ENCODE results near the gene IL3. TPM values are rescaled to one million over a fixed set of nuclear protein-coding genes. Genes with fewer than 3 reads are reported as not detected.

The IL3 gene
- total and polyA plus RNA-seq, 2 experiments from 2014 or later, result not detected

GRCh38 chr5:132110195-132110594 lies 49.7 kb downstream of the IL3 start:
- H3K9me3 Mint-ChIP-seq, result no peaks in the 10 kb centered on the region; the same call in 2 of the 3 replicates
- no peak overlapping the region for H3K27ac Mint-ChIP-seq
- TF ChIP-seq ZNF114 (CRISPR knock-in tag; IDR thresholded peaks at IDR 0.05) (no peak), STAT1 (IDR thresholded peaks at IDR 0.05; ENCODE audit: unreplicated experiment) (no peak), JUNB (IDR thresholded peaks at IDR 0.05; ENCODE audit: unreplicated experiment) (no peak), POLR2AphosphoS5 (IDR thresholded peaks at IDR 0.05; ENCODE audit: low read depth) (no peak), ZNF331 (CRISPR knock-in tag; IDR thresholded peaks at IDR 0.05; ENCODE audit: low read depth) (no peak), EZH2 (IDR thresholded peaks at IDR 0.05; ENCODE audit: low read depth, unreplicated experiment) (no peak), CTCF (conservative IDR thresholded peaks at IDR 0.05; ENCODE audit: low read depth in 2 of 2) (no peak), ETS1 (IDR thresholded peaks at IDR 0.05) (no peak), CREB1 (CRISPR knock-in tag; IDR thresholded peaks at IDR 0.05; ENCODE audit: low read depth) (no peak), NANOG (IDR thresholded peaks at IDR 0.05; ENCODE audit: borderline replicate concordance) (no peak)
- H3K27me3 Mint-ChIP-seq (ENCODE audit: insufficient read depth, low read depth, poor library complexity), result no peaks in the 10 kb centered on the region
- ATAC-seq (no peak), DNase-seq (ENCODE audit: low spot score) (no peak)
- H3K79me2 ChIP-seq (replicated peaks; ENCODE audit: insufficient read depth), result no peaks in the 10 kb centered on the region
- H3K4me2 ChIP-seq, result no peak overlapping the region
- no peak overlapping the region for H3K4me3 ChIP-seq
- H3K4me1 ChIP-seq (ENCODE audit: insufficient read depth), result no peaks in the 10 kb centered on the region
- no peaks in the 10 kb centered on the region for H4K20me1 ChIP-seq (replicated peaks; ENCODE audit: insufficient read depth)
- H3K9me2 ChIP-seq (ENCODE audit: insufficient read depth), result 0 out of 2 replicates have a peak, but pooled peaks cover 7% of the 10 kb centered on the region
- H3K36me3 ChIP-seq (ENCODE audit: insufficient read depth), result no peaks in the 10 kb centered on the region
- no peaks in the 10 kb centered on the region for H3K4me1 Mint-ChIP-seq
- H3K4me3 Mint-ChIP-seq, result no peak overlapping the region
- H2AFZ ChIP-seq, result no peak overlapping the region
- no peaks in the 10 kb centered on the region for H3K36me3 Mint-ChIP-seq (ENCODE audit: low read depth)
- no peak overlapping the region for H3K27ac ChIP-seq (ENCODE audit: low read depth)
- no peaks in the 10 kb centered on the region for H3F3A ChIP-seq (replicated peaks; ENCODE audit: low read depth)
- H3K27me3 ChIP-seq (ENCODE audit: insufficient read depth), result no peaks in the 10 kb centered on the region

- DNase-seq (ENCODE audit: low spot score) (no peak), ATAC-seq (no peak)
- no peaks in the 10 kb centered on the region for H3K36me3 ChIP-seq (ENCODE audit: insufficient read depth)
- no peak overlapping the region for H3K4me3 Mint-ChIP-seq
- no peaks in the 10 kb centered on the region for H4K20me1 ChIP-seq (replicated peaks; ENCODE audit: insufficient read depth)
- no peaks in the 10 kb centered on the region for H3K4me1 Mint-ChIP-seq
- H3K4me2 ChIP-seq, result no peak overlapping the region
- no peaks in the 10 kb centered on the region for H3K27me3 Mint-ChIP-seq (ENCODE audit: insufficient read depth, low read depth, poor library complexity)
- H3K79me2 ChIP-seq (replicated peaks; ENCODE audit: insufficient read depth), result no peaks in the 10 kb centered on the region
- no peaks in the 10 kb centered on the region for H3K4me1 ChIP-seq (ENCODE audit: insufficient read depth)
- H3K27me3 ChIP-seq (ENCODE audit: insufficient read depth), result no peaks in the 10 kb centered on the region
- H3K36me3 Mint-ChIP-seq (ENCODE audit: low read depth), result no peaks in the 10 kb centered on the region
- 0 out of 2 replicates have a peak, but pooled peaks cover 7% of the 10 kb centered on the region for H3K9me2 ChIP-seq (ENCODE audit: insufficient read depth)
- no peaks in the 10 kb centered on the region; the same call in 2 of the 3 replicates for H3K9me3 Mint-ChIP-seq
- H3K27ac ChIP-seq (ENCODE audit: low read depth), result no peak overlapping the region
- H3K27ac Mint-ChIP-seq, result no peak overlapping the region
- no peak overlapping the region for H2AFZ ChIP-seq
- H3F3A ChIP-seq (replicated peaks; ENCODE audit: low read depth), result no peaks in the 10 kb centered on the region
- no peak overlapping the region for H3K4me3 ChIP-seq
- no peak for TF ChIP-seq EZH2 (IDR thresholded peaks at IDR 0.05; ENCODE audit: low read depth, unreplicated experiment)
- TF ChIP-seq ZNF331 (CRISPR knock-in tag; IDR thresholded peaks at IDR 0.05; ENCODE audit: low read depth), result no peak
- TF ChIP-seq REST (IDR thresholded peaks at IDR 0.05; ENCODE audit: unreplicated experiment), result no peak
- no peak for TF ChIP-seq CREB1 (CRISPR knock-in tag; IDR thresholded peaks at IDR 0.05; ENCODE audit: low read depth)
- no peak for TF ChIP-seq ZNF114 (CRISPR knock-in tag; IDR thresholded peaks at IDR 0.05)
- no peak for TF ChIP-seq POLR2AphosphoS5 (IDR thresholded peaks at IDR 0.05; ENCODE audit: low read depth)
- TF ChIP-seq CTCF (conservative IDR thresholded peaks at IDR 0.05; ENCODE audit: low read depth in 2 of 2), result no peak
- TF ChIP-seq STAT1 (IDR thresholded peaks at IDR 0.05; ENCODE audit: unreplicated experiment), result no peak
Observed at GRCh38 chr5:132110930-132111329, 50.5 kb downstream of the IL3 start.

Measured in GM23338 (cell line).